ENCODE data around the gene SIGLEC9.

Gene SIGLEC9

DNA sequence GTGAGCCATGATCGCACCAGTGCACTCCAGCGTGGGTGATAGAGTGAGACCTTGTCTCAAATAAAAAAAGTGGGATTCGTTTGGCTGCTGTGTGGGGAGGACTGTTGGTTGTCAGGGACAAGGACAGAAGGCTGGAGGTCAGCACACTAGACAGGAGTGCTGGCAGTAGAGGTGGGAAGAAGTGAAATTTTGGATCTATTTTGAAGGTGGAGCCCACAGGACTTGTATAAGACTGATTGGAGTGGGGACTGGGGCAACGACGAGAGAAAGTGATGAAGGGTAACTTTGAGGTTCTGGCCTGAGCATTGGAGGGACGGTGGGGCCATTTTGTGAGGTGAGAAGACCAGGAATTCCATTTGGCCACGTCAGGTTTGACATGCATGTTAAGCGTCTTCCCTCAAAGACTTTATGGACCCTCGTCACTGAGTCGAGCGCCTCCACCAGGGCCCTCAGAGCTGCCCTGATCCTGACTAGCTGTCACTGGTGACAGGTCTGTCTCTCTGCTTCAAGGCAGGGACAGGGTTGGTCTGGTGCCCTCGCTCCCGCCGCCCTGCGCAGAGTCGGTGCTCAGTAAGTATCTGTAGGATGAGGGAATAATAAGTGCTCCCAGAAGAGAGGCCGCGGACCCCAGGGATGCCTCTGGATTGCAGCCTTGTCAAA lies 17.2 kb upstream of the SIGLEC9 start:
- TF ChIP-seq, protein P1, sequence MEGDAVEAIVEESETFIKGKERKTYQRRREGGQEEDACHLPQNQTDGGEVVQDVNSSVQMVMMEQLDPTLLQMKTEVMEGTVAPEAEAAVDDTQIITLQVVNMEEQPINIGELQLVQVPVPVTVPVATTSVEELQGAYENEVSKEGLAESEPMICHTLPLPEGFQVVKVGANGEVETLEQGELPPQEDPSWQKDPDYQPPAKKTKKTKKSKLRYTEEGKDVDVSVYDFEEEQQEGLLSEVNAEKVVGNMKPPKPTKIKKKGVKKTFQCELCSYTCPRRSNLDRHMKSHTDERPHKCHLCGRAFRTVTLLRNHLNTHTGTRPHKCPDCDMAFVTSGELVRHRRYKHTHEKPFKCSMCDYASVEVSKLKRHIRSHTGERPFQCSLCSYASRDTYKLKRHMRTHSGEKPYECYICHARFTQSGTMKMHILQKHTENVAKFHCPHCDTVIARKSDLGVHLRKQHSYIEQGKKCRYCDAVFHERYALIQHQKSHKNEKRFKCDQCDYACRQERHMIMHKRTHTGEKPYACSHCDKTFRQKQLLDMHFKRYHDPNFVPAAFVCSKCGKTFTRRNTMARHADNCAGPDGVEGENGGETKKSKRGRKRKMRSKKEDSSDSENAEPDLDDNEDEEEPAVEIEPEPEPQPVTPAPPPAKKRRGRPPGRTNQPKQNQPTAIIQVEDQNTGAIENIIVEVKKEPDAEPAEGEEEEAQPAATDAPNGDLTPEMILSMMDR (conservative IDR thresholded peaks at IDR 0.05), result no peak
- TF ChIP-seq ZFX (IDR thresholded peaks at IDR 0.05), result no peak
- peak overlapping the region; percentile 66 for H3K27ac ChIP-seq

DNA sequence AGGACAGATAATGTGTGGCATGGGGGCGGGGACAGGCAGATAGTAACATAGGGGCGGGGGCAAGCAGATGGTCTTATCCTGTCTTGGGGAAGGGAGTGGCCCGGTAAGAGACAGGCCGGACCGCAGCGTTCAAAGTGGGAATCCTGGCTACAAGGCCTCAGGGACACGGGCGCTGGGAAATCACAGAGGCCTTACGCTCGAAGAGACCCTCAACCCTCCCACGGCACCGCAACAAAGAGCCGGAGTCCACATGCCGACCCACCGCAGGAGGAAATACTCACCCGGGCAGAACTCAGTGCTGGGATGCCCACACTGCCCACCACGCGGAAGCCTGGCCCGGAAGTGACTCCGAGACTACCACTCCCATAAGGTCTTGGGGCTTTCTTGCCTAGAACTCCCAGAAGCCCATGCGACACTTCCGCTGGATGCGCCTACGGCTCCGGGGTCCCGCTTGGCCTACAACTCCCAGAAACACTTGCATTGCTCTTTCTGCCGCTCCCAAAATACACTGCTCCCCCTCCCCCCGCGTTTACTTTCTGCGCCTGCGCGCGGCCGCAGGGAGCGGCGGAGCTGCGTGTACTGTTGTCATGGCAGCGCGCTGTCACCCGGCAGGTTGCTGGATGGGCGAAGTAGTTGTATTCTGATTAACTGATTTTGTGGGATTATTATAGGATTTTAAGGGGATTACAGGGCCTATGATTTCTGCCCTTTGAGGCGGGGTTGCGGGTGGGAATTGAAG lies 16.5 kb upstream of the SIGLEC9 start, which contains the start of gene CTU1:
TSS of gene CTU1 (minus strand) at position 344 of the 739 bp plus-strand sequence. CDS start 3,840 bp downstream, outside the sequence.
- peak within 1 kb of the TSS; percentile 66 for H3K27ac ChIP-seq

DNA sequence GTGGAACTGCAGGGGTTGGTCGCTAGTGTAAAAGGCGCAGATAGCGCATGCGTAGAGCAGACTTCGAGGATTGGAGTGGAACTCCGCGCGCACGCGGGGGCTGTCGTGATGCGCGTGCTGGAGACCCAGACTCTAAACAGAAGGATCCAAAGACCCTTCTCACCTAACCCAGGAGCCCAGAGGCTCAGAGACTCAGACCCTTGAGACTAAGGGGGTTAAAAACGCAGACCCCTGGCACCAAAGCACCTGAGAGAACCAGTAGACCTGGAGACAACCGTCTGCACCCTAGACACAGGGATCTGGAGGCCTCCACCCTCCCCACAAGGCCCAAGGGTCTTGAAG lies 15.9 kb upstream of the SIGLEC9 start:
- TF ChIP-seq, protein P1 (conservative IDR thresholded peaks at IDR 0.05), result no peak
- no peak for TF ChIP-seq ZFX (IDR thresholded peaks at IDR 0.05)

More for the DNA sequence above, 16.5 kb upstream of the SIGLEC9 start, which contains the start of gene CTU1:
- TF ChIP-seq, protein P1 (conservative IDR thresholded peaks at IDR 0.05), result no peak
- TF ChIP-seq ZFX (IDR thresholded peaks at IDR 0.05), result peak; percentile 94

DNA sequence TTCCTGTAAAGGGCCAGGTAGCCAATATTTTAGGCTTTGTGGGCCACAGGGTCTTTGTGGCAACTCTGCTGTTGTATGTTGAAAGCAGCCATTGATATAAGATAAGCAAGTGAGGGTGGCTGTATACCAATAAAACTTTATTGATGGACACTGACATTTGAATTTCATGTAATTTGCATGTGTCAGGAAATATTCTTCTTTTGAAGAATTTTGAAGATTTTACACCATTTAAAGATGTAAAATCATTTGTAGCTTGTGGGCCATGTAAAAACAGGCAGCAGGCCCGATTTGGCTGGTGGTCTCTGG lies 14.1 kb upstream of the SIGLEC9 start:
- TF ChIP-seq ZFX (IDR thresholded peaks at IDR 0.05), result no peak
- TF ChIP-seq, protein P1 (conservative IDR thresholded peaks at IDR 0.05), result no peak
- H3K27ac ChIP-seq, result no peak overlapping the region

More for the DNA sequence above, 15.9 kb upstream of the SIGLEC9 start:
- H3K27ac ChIP-seq, result peak overlapping the region; percentile 66

DNA sequence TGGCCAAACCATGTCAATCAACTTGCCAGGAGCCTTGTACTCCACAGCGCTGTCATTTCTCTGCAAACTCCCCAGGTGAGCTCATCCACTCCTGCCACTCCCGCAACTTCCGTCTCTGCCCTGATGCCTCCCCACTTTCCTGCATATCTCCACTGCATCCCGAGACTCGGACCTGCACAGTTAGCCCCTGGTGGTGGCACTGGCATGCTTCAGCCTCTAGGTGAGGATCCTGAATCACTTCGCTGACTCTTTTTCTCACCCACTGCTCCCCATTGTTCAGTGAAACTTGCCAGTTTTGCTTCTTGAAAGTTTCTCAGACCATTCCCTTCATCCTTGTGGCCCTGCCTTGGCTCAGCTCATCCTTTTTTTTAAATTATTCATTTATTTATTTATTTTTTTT lies 13.1 kb upstream of the SIGLEC9 start:
- H3K27ac ChIP-seq, result no peak overlapping the region
- TF ChIP-seq, protein P1 (conservative IDR thresholded peaks at IDR 0.05), result no peak; the same call in 1 of the 2 replicates
- TF ChIP-seq ZFX (IDR thresholded peaks at IDR 0.05), result no peak

DNA sequence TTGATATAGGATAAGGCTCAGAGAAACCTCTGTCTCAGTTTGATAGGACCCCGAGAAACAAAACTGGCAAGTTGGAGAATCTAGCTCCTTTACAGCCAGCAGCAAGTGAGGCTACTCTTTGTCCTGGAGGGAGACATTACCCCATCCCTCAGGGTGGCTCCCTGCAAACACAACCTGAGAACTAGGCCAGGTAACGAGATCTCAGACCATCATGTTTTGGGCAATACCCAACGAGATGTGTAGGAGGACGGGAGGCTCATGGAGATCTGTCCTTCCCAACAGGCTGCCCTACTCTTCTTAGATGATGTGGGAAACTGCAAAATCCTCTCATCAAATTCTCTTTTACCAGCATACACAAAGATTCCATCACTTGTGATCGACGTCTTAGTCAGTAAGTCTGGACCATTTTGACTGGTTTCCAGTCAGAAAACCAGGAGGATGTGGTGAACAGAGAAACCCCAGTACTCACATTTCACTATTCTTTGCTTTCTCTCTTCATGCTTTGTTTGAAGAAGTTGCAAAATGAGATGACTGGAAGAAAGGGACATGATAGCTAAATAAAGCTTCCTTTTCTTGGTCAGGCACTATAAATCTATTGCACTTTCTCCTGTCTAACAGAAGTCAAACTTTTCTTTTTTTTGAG lies 10.5 kb upstream of the SIGLEC9 start:
- H3K27ac ChIP-seq, result no peak overlapping the region
- no peak for TF ChIP-seq ZFX (IDR thresholded peaks at IDR 0.05)
- TF ChIP-seq, protein P1 (conservative IDR thresholded peaks at IDR 0.05), result no peak

DNA sequence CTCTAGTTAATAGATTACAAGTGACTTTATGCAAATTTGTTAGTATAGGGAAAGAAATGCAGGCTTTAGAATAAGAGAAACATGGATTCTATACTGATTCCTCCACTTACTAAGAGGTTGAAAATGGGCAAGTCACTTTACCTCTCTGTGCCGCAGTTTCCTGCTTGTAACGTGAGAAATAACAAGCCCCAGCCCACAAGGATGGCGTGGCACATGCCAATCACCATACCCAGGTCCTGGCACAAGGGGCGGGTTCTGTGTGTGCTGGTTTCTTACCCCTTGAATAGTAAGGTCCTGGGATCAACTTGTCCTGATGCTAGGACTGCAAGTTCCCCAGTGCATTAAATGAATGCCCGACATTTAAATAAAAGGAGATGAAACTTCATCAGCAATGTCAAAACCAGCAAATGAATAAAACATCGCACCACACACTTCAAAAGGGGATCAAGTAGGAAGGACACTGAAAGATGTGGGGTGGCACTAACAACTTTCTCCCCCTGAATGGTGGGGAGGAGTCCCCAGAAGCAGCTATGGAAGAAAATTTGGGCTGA lies 7.9 kb upstream of the SIGLEC9 start:
- no peak for TF ChIP-seq ZFX (IDR thresholded peaks at IDR 0.05)
- TF ChIP-seq, protein P1 (conservative IDR thresholded peaks at IDR 0.05), result no peak

More for the DNA sequence above, 7.9 kb upstream of the SIGLEC9 start:
- no peak overlapping the region for H3K27ac ChIP-seq

All from C4-2B (cell line).